ENCODE results near the gene MDN1.
"Not testable (repeated sequence)": the region's sequence is repeated elsewhere in the genome, so short reads cannot be mapped to it uniquely, and the experiment has no call there.

Gene MDN1

GRCh38 chr6:89819336-89820130, at the start of gene MDN1:
Gene MDN1, minus strand, starts transcription at chr6:89819794. Its CDS starts 187 bp downstream, at chr6:89819607.
- DNase-seq (ENCODE audit: low read depth in 2 of 2) = peak; percentile 76 to 81

- DNase-seq (ENCODE audit: low read depth in 2 of 2) = no peak
These were observed 46.6 kb upstream of the MDN1 start for GRCh38 chr6:89866024-89866678.

GRCh38 chr6:89862698-89863097, 43.1 kb upstream of the MDN1 start:
- no peak for DNase-seq (ENCODE audit: low read depth in 2 of 2)

- no peak for DNase-seq (ENCODE audit: low read depth in 2 of 2)
These were observed 42.7 kb upstream of the MDN1 start for GRCh38 chr6:89862273-89862672.

GRCh38 chr6:89859744-89860143, 40.1 kb upstream of the MDN1 start:
- DNase-seq (ENCODE audit: low read depth in 2 of 2) = no peak

- no peak for DNase-seq (ENCODE audit: low read depth in 2 of 2)
These were observed 38.4 kb upstream of the MDN1 start for GRCh38 chr6:89858041-89858440.

GRCh38 chr6:89853068-89853467, 33.5 kb upstream of the MDN1 start:
- no peak for DNase-seq (ENCODE audit: low read depth in 2 of 2)

GRCh38 chr6:89847513-89847912, 27.9 kb upstream of the MDN1 start:
- DNase-seq (ENCODE audit: low read depth in 2 of 2) = not testable (repeated sequence)

- DNase-seq (ENCODE audit: low read depth in 2 of 2) = no peak
These were observed 23.5 kb upstream of the MDN1 start for GRCh38 chr6:89843070-89843469.

GRCh38 chr6:89842228-89842627, 22.6 kb upstream of the MDN1 start:
- no peak for DNase-seq (ENCODE audit: low read depth in 2 of 2)

- no peak for DNase-seq (ENCODE audit: low read depth in 2 of 2)
These were observed 20.9 kb upstream of the MDN1 start for GRCh38 chr6:89840538-89840937.

- DNase-seq (ENCODE audit: low read depth in 2 of 2) = no peak
These were observed 17.1 kb upstream of the MDN1 start for GRCh38 chr6:89836639-89837222.

- DNase-seq (ENCODE audit: low read depth in 2 of 2) = no peak
These were observed 15.5 kb upstream of the MDN1 start for GRCh38 chr6:89834884-89835792.

- DNase-seq (ENCODE audit: low read depth in 2 of 2) = no peak
These were observed 10.7 kb upstream of the MDN1 start for GRCh38 chr6:89830170-89830809.

GRCh38 chr6:89829472-89830169, 10.0 kb upstream of the MDN1 start, which contains the start of gene CASP8AP2:
Gene CASP8AP2, plus strand, starts transcription at chr6:89829880.
- peak; percentile 84 to 93 for DNase-seq (ENCODE audit: low read depth in 2 of 2)

- DNase-seq (ENCODE audit: low read depth in 2 of 2) = no peak
These were observed 9.4 kb upstream of the MDN1 start for GRCh38 chr6:89828988-89829471.

- not testable (repeated sequence) for DNase-seq (ENCODE audit: low read depth in 2 of 2)
These were observed 8.9 kb upstream of the MDN1 start for GRCh38 chr6:89828475-89828987.

- no peak for DNase-seq (ENCODE audit: low read depth in 2 of 2)
These were observed 6.5 kb upstream of the MDN1 start for GRCh38 chr6:89826029-89826528.

- no peak for DNase-seq (ENCODE audit: low read depth in 2 of 2)
These were observed 638 bp downstream of the MDN1 start for GRCh38 chr6:89818977-89819335.

- DNase-seq (ENCODE audit: low read depth in 2 of 2) = no peak
These were observed 2.1 kb downstream of the MDN1 start for GRCh38 chr6:89817481-89817880.
